ENCODE data around the gene CDAN1.

CDAN1 gene

GRCh38 chr15:42736178-42736792, 643 bp downstream of the CDAN1 start:
- no peak for DNase-seq

- DNase-seq: no peak
Observed at GRCh38 chr15:42735382-42736165, 1.4 kb downstream of the CDAN1 start.

DNA sequence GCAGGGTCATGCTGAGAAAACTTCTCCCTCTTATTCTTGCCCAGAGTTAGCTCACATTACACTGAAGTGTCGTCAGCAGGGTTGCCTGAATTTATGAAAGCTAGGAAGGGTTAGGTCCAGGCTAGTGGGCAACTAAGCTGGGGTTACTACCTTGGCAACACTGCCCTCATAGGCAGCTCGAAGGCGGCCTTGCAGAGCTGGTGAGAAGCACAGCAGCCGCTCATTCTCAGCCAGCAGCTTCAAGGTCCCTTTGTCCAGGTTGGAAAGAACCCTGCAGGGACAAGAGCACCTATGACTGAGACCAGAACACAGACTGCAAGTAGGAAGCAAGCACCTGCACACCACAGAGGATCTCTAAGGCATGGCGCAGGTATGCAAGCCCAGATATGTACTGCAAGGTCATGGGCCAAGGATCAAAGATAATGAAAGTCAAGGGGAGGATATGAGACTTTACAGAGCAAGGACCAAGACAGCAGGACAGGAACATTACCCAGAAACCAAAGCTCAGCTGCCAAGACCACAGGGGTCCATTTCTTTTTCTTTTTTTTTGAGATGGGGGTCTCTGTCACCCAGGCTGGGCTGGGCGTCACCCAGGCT, 2.8 kb downstream of the CDAN1 start:
- DNase-seq: no peak

- no peak for DNase-seq
Observed at GRCh38 chr15:42733027-42733426, 3.9 kb downstream of the CDAN1 start.

GRCh38 chr15:42732095-42732827, 4.7 kb downstream of the CDAN1 start:
- no peak for DNase-seq

DNA sequence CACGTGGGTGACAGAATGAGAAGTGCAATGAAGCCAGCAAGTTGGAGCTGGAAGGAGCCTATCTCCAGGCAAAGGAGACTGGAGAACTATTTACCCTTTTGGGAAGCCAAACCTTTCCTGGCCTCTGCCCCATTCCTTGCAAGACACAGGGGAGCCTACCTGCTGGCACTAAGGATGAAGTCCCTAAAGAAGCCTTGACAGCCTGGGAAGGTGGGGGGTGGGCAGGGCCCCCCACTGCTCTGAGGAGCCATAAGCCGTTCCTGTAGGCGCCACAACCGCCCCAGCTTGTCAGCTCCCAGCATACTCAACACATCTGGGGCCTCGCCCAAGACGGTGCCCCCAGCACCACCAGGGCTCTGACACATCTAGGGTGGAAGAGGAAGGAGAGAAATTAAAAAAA, 5.5 kb downstream of the CDAN1 start:
- no peak for DNase-seq

GRCh38 chr15:42730536-42730935, 6.4 kb downstream of the CDAN1 start:
- DNase-seq: no peak

- no peak for DNase-seq
Observed at GRCh38 chr15:42730135-42730534, 6.8 kb downstream of the CDAN1 start.

DNA sequence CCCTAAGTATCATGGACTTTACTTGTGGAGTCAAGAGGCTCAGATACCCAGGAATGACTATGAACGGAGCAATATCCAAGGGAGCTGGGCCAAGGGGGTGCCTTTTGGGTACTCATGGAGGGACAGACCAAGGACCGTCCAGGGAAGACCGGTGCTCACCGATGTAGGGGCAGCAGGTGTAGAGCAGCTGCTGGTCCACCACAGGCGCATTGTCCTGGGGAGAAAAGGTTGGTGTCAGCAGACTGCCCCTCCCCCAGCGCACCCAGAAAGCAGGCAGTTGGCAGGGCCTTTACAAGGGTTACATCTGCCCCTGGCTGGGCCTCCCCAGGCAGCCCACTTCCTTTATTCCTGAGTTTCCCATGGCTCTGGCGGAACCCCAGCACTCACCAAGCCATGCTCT, 7.5 kb downstream of the CDAN1 start:
- no peak for DNase-seq

DNA sequence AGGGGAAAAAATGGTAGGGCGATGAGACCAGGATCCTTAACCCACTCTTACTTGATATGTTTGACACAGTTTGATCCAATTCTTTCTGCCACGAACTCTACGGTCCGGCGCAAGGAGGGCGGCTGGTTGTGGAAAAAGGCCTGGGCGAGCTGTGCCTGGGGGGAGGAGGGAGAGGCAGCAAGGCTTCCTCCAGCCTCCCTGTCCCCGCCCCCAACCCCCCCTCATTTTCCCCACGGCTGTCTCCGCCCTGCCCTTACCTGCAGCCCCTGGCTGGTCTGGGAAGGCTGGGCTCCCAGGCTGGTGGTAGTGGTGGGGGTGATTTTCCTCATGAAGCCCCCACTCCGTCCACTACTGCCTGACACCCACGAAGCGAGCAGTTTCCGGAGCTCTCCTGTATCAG, 8.0 kb downstream of the CDAN1 start:
- DNase-seq: no peak

DNA sequence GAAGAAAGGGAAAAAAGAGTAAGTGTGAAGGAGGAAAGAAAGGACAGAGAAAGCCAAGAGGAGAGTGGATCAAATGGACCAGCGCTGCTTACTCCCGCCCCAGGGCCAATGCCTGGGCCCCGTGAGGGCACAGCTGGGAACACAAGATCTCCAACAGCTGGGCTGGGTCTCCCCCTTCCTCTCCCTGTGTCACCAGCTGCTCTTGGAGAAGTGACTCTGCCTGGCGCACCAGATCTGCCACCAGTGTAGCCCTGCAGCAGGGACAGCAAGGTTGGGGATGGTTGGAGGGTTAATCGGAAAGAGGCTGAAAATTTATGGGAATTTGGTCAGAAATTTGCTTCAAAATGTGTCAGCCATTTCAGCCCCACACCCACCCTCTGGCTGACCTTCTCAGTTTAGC, 8.4 kb downstream of the CDAN1 start:
- no peak for DNase-seq

DNA sequence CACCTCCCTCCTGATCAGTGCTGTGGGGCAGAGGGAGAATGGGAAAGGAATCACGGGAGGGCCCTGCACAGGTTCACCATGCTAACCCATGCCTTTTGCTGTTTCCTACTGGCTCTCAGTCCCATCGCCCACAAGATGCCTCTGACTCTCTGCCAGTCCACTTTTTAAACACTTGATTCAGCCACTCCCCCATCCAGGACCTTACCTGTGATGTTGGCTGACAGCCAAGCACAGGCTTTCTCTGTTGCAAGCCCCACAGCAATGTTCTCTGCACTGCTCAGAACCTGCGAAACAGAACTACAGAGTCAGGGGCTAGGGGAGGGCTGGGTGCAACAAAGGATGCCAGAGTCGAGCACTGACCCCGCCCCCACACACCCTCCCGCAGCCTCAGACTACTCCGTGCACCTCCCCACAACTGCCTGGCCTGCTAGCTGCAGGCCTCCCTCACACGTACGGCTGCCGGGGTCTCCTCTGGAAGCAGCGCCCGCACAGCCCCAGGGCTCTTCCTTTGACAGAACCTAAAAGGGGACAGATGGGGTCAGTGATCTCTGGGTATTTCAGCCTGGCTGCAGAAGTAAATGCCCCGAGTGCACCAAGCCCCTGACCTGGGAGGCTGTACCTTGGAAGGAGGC, 9.1 kb downstream of the CDAN1 start:
- no peak for DNase-seq

DNA sequence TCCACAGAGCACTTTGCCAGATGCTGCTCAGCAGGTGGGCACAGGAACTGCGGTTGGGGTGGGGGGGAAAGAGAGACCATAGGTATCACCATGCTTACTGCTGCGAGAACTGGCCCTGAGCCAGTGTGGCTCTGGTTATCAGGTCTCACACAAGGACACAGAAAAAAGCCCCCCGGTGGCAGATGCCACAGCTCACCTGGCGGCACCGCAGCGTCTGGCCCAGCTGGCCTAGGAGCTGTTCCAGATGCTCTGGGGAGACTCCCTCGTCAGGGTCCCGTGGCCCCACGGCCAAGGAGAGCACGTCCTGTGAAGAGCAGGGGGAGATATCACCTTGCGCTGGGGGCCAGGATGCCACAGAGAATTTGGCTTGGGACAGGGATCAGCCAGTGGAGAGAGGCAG, 10.8 kb downstream of the CDAN1 start:
- DNase-seq: no peak

- DNase-seq: no peak
Observed at GRCh38 chr15:42725331-42725903, 11.5 kb downstream of the CDAN1 start.

DNA sequence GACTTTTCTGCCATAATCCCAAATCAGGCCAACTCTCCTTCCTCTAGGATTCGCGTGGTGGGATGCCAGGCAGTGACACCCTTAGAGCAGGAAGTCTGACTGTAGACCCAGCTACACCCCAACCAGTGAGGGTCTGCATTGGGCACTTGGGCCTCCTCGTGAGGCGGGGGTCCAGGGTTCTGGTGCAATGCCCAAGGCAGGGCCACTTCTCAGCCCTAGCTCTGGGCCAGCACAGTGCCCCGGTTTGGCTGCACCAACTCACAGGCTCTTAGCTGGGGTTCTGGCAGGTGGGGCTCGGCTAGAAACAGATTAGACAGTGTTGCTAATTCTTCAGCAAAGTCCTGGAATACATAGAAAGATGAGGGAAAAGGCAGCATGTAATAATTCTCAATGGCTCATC, 12.7 kb downstream of the CDAN1 start:
- no peak for DNase-seq

- no peak for DNase-seq
Observed at GRCh38 chr15:42723068-42723467, 13.9 kb downstream of the CDAN1 start.

- no peak for DNase-seq
Observed at GRCh38 chr15:42721916-42722315, 15.0 kb downstream of the CDAN1 start.

DNA sequence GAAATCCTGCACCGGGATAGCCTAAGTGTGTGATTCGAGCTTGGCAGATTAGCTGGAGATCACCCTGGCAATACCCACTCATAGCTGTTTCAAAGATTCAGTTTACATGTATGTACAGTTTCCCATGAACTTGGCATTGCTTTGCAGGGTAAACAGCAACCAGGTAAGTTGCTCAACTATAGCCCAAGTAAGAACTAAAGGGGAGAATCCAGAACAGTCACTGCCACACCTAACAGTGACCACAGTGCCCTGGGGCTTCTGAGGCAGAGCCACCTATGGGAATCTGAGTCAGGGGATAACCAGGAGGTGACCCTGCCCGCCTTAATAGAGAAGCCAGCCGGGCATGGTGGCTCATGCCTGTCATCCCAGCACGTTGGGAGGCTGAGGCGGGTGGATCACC, 15.9 kb downstream of the CDAN1 start:
- no peak for DNase-seq

DNA sequence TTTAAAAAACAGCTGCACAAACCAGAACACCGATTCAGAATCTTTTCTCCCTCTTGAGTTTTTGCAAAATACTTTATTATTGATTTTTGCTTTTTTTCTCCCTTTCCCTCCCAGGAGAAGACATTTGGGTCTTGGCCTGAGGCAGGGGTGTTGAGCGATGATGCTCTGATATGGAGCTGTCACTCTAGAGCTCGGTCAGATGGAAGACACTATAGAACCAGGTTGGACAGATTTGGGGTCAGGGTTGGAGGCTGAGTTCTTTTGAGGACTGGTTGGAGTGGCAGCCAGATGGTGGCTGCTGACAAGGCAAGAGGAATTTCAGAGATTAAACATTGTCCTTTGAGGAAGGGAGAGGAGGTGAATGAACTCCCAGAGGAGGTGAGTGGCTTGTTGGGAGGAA, 16.9 kb downstream of the CDAN1 start:
- no peak for DNase-seq

DNA sequence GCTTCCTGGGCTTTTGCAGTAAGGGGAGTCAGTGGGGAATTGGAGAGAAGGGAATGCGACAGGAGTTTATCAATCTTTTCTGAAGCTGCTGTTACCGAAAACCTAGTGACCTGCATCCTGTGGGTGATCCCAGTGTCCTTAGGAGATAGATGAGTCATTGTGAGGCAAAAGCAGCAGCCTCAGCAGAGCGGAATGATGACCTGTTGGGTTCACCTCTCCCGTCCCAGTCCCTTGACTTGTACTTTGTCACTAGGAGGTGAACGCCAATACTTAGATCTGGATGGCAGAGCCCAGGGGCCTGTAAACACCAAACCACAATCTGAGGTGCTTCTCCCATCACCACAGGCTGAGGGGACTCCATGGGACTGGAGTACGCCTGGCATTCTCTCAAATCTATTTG, 17.9 kb downstream of the CDAN1 start:
- no peak for DNase-seq

DNA sequence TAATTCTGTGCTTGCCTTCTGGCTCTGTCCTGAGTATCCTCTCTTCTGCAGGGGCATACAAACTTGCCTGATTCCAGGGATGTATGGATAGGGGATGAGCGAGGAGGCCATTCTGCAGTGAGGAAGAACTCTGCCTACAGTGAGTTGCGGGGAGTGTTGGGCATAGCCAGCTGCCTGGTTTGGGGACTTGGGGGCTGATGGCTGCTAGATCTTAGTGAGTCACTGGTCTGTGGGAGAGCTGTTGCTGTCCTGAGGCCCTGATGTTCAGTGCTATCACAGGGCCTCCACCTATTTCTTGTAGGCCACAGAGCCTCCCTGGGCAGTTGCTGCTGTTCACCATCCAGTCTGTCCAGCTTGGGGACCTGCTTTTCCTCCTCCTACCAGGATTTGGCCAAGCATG, 20.3 kb downstream of the CDAN1 start:
- DNase-seq: no peak

GRCh38 chr15:42716125-42716524, 20.8 kb downstream of the CDAN1 start:
- DNase-seq: no peak
